ENCODE measurements around the gene NKAIN1.

DNA sequence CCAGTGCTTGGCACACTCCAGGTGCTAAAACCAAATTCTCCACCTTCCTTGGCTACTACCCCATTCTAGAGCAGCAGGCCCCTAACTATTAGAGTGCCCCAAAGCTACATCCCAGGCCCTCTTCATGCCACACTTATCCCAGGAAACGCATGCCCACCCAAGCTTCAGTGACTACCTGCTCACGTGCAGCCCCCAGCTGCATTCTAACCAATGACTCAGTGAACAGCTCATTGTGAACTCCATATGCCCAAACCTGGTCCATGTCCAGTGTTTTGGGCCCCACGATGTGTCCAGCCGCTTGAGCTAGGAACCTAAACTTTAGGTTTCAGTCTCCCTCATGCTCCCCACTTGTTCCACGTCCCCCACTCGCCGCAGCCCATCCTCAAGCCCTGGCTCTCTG, 41.5 kb downstream of the NKAIN1 start:
- TF ChIP-seq, protein P1, sequence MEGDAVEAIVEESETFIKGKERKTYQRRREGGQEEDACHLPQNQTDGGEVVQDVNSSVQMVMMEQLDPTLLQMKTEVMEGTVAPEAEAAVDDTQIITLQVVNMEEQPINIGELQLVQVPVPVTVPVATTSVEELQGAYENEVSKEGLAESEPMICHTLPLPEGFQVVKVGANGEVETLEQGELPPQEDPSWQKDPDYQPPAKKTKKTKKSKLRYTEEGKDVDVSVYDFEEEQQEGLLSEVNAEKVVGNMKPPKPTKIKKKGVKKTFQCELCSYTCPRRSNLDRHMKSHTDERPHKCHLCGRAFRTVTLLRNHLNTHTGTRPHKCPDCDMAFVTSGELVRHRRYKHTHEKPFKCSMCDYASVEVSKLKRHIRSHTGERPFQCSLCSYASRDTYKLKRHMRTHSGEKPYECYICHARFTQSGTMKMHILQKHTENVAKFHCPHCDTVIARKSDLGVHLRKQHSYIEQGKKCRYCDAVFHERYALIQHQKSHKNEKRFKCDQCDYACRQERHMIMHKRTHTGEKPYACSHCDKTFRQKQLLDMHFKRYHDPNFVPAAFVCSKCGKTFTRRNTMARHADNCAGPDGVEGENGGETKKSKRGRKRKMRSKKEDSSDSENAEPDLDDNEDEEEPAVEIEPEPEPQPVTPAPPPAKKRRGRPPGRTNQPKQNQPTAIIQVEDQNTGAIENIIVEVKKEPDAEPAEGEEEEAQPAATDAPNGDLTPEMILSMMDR (IDR thresholded peaks at IDR 0.05): no peak
- no peak for TF ChIP-seq POLR2A (IDR thresholded peaks at IDR 0.05)
